Skin epidermis (tissue), 12 donors: ENCODE results near the gene CGAS.
"Not testable (repeated sequence)": the region's sequence is repeated elsewhere in the genome, so short reads cannot be mapped to it uniquely, and the experiment has no call there.

ENCODE experiments used
- H3K27ac ChIP-seq, 21 experiments: fragments of 200-600 bp; sonication (generic) in 11 of 21; one replicate each; pipeline ENCODE4 v1.5.0; 2020; ENCODE audit warnings: mild to moderate bottlenecking in 3 of 21, inconsistent platforms in 2 of 21, moderate library complexity in 2 of 21
- H3K4me3 ChIP-seq, 7 experiments: fragments of 200-600 bp; sonication (generic) in 2 of 7; one replicate each; pipeline ENCODE4 v1.5.0; 2020; ENCODE audit warnings: inconsistent platforms in 2 of 7, mild to moderate bottlenecking in 2 of 7, moderate library complexity in 1 of 7

Gene CGAS

DNA sequence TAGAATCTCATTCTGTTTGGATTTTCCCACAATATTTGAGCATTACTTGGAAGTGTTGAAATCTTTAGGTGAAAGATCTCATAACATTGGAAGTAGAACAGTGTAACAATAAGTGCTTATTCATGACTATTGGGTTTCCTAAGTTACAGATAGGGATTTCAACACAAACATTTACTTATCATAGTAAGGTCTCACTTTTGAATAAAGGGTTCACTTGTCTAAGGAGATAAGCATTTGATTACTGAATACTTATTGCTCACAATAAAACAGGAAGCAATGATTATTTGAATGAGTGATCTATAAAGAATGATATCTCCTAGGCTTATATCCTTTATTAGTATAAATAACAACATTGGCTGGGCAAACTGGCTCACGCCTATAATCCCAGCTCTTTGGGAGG is 42.7 kb downstream of the CGAS start:
- H3K27ac ChIP-seq, result no peak overlapping the region

DNA sequence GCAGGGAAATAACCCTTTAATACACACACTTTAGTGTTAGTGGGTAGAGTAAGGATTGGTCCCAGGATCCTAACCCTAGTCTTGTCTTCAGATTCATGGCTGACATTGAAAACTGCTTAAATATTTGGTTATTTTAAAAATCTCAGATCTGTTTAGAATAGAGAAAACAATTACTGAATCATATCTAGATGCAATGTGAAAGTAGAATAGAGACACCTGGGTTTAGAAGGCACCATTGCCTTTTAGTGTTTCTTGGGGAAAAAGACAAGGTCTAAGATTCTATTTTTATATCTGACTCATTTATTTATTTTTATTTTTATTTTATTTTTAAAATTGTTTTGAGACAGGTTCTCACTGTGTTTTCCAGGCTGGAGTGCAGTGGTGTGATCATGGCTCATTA is 51.4 kb downstream of the CGAS start:
- H3K27ac ChIP-seq, result no peak overlapping the region
- no peak overlapping the region for H3K4me3 ChIP-seq

More for the DNA sequence above, 42.7 kb downstream of the CGAS start:
- no peak overlapping the region for H3K4me3 ChIP-seq

DNA sequence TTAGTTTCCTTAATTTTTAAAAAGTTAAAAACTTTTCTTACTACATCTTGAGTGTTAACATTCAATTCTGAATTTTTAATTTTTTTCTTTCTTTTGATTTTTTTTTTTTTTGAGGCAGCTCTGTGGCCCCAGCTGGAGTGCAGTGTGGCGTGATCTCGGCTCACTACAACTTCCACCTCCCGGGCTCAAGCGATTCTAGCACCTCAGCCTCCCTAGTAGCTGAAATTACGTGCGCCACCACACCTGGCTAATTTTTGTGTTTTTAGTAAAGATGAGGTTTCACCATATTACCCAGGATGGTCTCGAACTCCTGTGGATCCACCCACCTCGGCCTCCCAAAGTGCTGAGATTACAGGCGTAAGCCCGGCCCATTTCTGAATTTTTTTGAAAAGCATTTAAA is 56.2 kb downstream of the CGAS start:
- Histone ChIP-seq H3K4me3 (no peak overlapping the region), H3K27ac (no peak overlapping the region)

DNA sequence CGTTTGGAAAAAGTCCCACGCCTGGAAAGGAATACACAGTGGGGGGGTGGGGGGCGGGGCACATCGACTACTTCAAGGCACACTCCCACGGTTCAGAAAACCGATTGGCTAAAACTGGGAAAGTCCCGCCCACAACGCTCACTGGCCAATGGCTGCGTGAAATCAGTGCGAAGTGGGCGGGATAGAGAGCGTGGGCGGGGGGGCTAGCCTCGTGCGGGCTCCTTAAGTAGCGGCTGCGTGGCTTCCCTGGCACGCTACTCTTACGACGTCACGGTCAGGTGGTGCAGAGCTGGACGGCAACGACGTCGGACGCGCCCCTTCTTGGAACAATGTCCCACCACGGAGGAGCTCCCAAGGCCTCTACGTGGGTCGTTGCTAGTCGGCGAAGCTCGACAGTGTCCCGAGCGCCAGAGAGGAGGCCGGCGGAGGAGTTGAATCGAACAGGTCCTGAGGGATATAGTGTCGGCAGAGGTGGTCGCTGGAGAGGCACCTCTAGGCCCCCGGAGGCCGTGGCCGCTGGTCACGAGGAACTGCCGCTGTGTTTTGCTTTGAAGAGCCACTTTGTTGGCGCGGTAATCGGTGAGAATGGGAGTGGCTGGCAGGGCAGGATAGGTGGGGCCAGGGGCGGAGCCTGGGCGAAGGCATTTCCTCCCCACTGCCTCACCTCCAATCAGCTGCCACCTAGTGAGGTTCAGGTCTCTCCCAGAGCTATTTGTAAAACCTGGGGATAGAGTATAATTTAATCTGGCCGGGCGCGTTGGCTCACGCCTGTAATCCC is 57.3 kb downstream of the CGAS start, which contains the start of gene DDX43:
TSS of gene DDX43 (plus strand) at position 252 of the 778 bp plus-strand sequence. CDS start at position 330, 78 bp downstream.
- Histone ChIP-seq H3K27ac (peak within 1 kb of the TSS in 5 of 21 experiments; percentile 44 to 84 (median 63)), H3K4me3 (peak within 1 kb of the TSS in 5 of 7 experiments; percentile 1 to 30 (median 21))

DNA sequence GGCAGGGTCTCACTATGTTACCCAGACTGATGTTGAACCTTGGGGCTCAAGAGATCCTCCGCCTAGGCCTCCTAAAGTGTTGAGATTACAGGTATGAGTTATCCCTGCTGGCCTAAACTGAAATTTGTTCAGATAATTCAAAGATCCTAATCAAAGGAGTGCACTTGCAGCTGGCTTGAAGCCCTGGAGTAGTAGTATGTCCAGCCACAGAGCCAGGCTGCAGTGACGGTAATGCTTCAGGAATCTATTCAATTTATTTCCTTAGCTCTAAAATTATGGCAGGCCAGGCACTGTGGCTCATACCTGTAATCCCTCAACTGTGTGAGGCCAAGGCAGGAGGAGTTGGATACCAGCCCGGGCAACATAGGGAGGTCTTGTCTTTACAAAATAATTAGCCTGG is 58.8 kb downstream of the CGAS start:
- Histone ChIP-seq H3K27ac (no peak overlapping the region), H3K4me3 (no peak overlapping the region)

DNA sequence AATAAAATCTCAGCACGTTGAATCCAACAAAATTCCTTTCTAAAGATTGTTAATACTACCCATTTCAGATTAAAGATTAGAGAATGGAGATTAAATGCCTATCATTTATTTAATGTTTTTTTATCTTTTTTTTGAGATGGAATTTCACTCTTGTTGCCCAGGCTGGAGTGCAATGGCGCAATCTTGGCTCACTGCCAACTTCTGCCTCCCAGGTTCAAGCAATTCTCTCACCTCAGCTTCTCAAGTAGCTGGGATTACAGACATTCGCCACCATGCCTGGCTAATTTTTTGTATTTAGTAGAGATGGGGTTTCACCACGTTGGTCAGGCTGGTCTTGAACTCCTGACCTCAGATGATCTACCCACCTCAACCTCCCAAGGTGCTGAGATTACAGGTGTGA is 59.9 kb downstream of the CGAS start:
- H3K4me3 ChIP-seq, H3K27ac ChIP-seq: not testable (repeated sequence)

DNA sequence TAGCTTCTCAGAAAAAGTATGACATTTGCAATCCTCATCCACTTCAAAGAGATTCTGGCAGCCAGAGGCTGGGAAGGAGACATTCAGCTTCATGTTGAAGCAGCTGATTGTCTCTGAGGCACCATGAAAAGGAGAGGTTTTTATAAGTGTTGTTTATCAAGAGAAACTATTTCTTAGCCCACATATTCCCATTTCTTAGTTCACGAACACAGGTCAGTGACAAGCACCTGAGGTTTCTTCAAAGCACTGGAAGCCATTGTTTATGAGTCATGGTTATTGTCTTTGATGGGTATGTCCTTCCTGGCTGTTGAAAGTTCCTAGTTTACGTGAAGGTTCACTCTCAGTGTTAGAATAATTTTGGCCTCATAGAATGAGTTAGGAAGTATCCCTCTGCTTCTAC is 60.4 kb downstream of the CGAS start:
- Histone ChIP-seq H3K4me3 (no peak overlapping the region), H3K27ac (no peak overlapping the region)

DNA sequence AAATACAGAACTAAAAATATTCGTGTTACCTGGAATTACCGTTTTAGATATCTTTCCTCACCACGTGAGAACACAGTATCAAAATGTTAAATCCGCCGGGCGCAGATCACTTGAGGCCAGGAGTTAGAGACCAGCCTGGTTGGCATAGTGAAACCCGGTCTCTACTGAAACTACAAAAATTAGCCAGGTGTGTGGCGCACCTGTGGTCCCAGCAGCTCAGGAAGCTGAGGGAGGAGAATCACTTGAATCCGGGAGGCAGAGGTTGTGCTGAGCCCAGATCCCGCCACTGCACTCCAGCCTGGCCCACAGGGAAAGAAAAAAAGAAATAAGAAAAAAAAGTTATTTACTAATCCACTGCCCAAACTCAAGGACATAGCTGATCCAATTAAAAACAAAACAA is 62.2 kb downstream of the CGAS start:
- no peak overlapping the region for H3K4me3 ChIP-seq
- H3K27ac ChIP-seq, result no peak overlapping the region

DNA sequence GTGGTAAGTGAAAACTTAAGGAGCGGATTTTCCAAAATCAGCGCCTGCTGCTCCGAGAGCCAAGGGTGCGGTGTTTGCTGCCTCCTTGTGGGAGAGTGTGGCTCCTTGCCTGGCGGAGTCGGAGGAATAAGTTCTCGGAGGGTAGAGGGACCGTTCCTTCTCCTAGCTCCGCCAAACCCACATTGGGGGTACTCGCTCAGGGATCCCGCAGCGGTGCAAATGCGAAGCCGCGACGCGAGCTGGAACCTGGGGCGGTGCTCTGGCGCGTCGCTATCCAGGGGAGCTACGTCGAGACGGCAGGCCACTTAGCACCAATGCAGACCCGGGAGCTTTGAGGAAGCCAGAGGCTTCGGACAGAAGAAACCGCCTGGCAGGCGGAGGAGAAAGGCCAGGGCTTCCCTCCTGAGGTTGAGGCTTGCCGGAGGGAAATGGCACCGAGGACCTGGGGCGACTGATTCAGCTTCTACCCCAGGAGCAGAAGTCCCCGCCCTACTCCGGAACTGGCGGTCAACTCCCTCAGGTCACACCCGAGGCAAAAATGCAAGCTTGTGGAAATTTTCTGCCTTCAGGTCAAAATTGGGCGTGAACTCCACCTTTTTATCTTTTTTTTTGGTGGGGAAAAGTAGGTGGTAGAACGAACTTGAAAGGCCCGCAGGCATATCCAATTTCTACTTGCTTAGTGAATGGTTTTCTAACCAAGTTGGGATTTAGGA is 63.1 kb downstream of the CGAS start:
- Histone ChIP-seq H3K4me3 (peak overlapping the region; percentile 23 to 41 (median 36)), H3K27ac (peak overlapping the region in 19 of 21 experiments; percentile 4 to 83 (median 59))

DNA sequence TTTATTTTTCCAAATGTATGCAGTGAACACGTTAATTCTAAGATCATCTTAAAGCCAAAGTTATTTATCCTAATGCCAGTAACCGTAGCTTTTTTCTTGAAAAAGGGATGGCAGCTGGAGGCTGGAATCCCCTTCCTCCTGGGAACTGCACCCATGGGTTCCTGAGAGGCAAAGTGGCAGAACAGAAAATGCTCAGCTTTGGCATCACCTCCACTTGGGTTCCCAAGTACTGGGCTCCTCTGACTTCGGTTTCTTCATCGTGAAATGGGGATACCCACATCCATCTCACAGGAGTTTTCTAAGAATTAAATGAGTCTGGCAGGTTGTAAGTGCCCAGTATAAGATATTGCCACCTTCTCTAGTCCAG is 63.7 kb downstream of the CGAS start:
- Histone ChIP-seq H3K27ac (peak overlapping the region in 9 of 21 experiments; percentile 4 to 83 (median 64)), H3K4me3 (peak overlapping the region; percentile 23 to 41 (median 36))

DNA sequence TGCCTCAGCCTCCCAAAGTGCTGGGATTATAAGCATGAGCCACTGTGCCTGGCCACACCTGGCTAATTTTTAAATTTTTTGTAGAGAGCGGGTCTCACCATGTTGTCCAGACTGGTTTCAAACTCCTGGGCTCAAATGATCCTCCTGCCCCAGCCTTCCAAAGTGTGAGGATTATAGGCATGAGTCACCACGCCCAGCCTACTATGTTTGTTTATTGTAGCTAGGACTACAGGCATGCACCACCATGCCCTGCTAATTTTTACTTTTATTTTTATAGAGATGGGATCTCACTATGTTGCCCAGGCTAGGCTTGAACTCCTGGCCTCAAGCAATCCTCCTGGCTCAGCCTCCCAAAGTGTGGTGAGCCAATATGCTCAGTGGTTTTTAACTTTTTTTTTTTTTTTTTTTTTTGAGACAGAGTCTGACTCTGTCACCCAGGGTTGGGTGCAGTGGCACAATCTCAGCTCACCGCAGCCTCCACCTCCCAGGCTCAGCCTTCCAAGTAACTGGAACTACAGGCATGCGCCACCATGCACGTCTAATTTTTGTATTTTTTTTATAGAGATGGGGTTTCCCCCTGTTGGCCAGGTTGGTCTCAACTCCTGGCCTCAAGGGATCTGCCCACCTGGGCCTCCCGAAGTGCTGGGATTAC is 69.5 kb downstream of the CGAS start:
- Histone ChIP-seq H3K4me3 (no peak overlapping the region), H3K27ac (no peak overlapping the region)

DNA sequence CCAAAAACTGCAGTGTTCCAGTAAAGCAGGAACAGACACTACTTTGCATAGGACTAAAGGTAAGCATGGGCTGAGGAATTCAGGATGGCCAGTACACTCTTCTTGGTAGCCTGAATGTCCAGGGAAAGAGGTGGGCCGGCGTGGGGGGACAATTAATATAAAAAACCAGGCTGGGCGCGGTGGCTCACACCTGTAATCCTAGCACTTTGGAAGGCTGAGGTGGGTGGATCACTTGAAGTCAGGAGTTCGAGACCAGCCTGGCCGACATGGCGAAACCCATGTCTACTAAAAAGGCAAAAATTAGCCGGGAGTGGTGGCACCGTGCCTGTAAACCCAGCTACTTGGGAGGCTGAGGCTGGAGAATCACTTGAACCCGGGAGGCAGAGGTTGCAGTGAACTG is 70.6 kb downstream of the CGAS start:
- H3K27ac ChIP-seq, H3K4me3 ChIP-seq: not testable (repeated sequence)

DNA sequence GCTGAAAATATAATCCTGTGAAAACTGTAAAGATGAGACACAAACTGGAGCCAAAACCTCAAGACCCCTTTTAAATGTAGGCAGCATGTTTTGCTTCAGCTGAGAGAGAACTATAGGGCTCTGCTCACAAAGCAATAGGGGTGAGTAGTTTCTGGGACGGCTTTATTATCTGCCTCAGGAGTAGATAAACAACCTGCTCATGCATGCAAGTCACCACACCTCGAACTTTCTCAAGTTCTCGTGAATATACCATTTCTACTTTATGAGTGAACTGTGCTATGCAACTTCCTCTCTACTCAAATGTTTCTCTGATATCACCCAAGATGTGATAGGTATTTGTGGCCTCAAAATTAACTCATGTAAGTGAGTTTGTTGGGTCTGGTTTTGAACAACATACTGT is 74.9 kb downstream of the CGAS start:
- H3K4me3 ChIP-seq, result no peak overlapping the region

DNA sequence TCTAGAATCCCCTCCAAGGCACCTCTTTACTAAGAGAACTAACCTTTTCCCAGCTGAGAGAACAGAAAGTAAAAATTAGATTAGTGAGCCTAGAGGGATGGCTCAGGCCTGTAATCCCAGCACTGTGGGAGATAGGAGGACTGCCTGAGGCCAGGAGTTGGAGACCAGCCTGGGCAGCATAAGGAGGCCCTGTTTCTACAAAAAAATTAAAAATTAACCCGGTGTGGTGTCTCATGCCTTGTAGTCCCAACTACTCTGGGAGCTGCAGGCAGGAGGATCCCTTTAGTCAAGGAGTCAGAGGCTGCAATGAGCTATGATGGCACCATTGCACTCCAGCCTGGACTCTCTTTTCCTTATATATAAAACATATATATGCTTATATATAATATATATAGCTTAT is 76.9 kb downstream of the CGAS start:
- Histone ChIP-seq H3K4me3 (no peak overlapping the region), H3K27ac (no peak overlapping the region)

More for the DNA sequence above, 74.9 kb downstream of the CGAS start:
- H3K27ac ChIP-seq, result no peak overlapping the region
